ENCODE measurements around the gene CCDC60. TPM values are rescaled to one million over a fixed set of nuclear protein-coding genes. Genes with fewer than 3 reads are reported as not detected.

The CCDC60 gene
- total and polyA plus RNA-seq, 2 donors from 2014 or later, result not detected

DNA sequence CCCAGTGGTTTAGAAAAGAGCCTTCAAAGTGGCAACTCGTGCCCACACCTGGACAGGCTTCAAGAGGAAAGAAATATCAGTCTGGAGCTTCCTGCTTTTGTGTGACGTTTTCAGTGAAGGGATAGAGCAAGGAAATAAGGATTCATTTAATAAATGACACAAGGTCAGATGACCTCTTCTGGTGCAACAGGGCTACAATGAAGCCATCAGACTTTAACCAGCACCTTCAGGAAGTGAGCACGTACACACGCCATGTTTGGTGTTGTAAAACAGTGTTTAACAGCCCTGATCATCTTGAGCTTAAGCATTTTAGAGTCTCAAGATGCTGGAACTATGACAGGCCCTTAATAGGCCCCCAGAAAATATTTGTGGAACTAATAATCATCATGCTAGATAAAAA is 59.1 kb downstream of the CCDC60 start:
- no peak overlapping the region for H3K27ac ChIP-seq (ENCODE audit: low read depth in 2 of 2, low read length in 2 of 2)
- no peak overlapping the region for H3K4me3 ChIP-seq (ENCODE audit: low read length in 3 of 3)
- no peak overlapping the region for H3K9ac ChIP-seq (ENCODE audit: low read length in 3 of 3)
- intact Hi-C loops (cut with DNase I), result no loop called here
- FAIRE-seq (no peak), DNase-seq (no peak)
- no peaks in the 10 kb centered on the region for H3K9me3 ChIP-seq (ENCODE audit: control insufficient read depth in 2 of 3, insufficient read depth in 1 of 3, low read length in 3 of 3)
- H3K36me3 ChIP-seq (ENCODE audit: control insufficient read depth in 2 of 3, insufficient read depth in 3 of 3, low read length in 3 of 3), result no peaks in the 10 kb centered on the region
- H3K27me3 ChIP-seq (ENCODE audit: control insufficient read depth, insufficient read depth, low read length), result no peaks in the 10 kb centered on the region
- no peaks in the 10 kb centered on the region for H3K4me1 ChIP-seq (ENCODE audit: control insufficient read depth in 2 of 3, insufficient read depth in 2 of 3, low read depth in 1 of 3, low read length in 3 of 3)
- TF ChIP-seq, protein P1, sequence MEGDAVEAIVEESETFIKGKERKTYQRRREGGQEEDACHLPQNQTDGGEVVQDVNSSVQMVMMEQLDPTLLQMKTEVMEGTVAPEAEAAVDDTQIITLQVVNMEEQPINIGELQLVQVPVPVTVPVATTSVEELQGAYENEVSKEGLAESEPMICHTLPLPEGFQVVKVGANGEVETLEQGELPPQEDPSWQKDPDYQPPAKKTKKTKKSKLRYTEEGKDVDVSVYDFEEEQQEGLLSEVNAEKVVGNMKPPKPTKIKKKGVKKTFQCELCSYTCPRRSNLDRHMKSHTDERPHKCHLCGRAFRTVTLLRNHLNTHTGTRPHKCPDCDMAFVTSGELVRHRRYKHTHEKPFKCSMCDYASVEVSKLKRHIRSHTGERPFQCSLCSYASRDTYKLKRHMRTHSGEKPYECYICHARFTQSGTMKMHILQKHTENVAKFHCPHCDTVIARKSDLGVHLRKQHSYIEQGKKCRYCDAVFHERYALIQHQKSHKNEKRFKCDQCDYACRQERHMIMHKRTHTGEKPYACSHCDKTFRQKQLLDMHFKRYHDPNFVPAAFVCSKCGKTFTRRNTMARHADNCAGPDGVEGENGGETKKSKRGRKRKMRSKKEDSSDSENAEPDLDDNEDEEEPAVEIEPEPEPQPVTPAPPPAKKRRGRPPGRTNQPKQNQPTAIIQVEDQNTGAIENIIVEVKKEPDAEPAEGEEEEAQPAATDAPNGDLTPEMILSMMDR (IDR thresholded peaks at IDR 0.05; ENCODE audit: borderline replicate concordance, extremely low read depth, insufficient read depth), result no peak

DNA sequence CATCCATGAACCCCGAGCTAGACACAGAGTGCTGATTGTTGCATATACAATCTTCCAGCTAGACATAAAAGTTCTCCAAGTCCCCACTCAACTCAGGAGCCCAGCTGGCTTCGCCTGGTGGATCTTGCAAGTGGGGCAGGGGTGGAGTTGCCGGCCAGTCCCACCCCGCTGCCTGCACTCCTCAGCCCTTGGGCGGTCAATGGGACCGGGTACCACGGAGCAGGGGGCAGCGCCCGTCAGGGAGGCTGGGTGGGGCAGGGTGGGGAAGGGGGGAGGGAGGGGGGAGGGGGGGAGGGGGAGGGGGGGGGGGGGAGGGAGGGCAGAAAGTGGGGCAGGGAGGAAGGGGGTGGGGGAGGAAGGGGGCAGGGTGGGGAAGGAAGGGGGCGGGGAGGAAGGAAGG is 63.0 kb downstream of the CCDC60 start:
- FAIRE-seq, result no peak

DNA sequence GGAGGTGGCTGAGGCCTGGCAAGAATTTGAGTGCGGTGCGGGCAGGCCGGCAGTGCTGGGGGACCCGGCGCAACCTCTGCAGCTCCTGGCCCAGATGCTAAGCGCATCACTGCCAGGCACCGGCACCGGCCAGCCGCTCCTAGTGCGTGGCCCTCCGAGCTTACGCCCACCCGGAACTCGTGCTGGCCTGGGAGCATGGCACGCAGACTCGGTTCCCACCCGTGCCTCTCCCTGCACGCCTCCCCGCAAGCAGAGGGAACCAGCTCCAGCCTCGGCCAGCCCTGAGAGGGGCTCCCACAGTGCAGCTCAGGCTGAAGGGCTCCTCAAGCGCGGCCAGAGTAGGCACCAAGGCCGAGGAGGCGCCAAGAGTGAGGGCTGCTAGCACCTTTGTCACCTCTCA is 63.7 kb downstream of the CCDC60 start:
- FAIRE-seq, result no peak
- Histone ChIP-seq H3K27ac (ENCODE audit: low read depth in 2 of 2, low read length in 2 of 2) (no peak overlapping the region), H3K27me3 (ENCODE audit: control insufficient read depth, insufficient read depth, low read length) (no peaks in the 10 kb centered on the region), H3K4me3 (ENCODE audit: low read length in 3 of 3) (no peak overlapping the region), H3K9ac (ENCODE audit: low read length in 3 of 3) (no peak overlapping the region), H3K4me1 (ENCODE audit: control insufficient read depth in 2 of 3, insufficient read depth in 2 of 3, low read depth in 1 of 3, low read length in 3 of 3) (no peaks in the 10 kb centered on the region), H3K9me3 (ENCODE audit: control insufficient read depth in 2 of 3, insufficient read depth in 1 of 3, low read length in 3 of 3) (no peaks in the 10 kb centered on the region), H3K36me3 (ENCODE audit: control insufficient read depth in 2 of 3, insufficient read depth in 3 of 3, low read length in 3 of 3) (no peaks in the 10 kb centered on the region)
- DNase-seq, result peak in 1 of 5 donors; percentile 73
- TF ChIP-seq, protein P1 (IDR thresholded peaks at IDR 0.05; ENCODE audit: borderline replicate concordance, extremely low read depth, insufficient read depth), result no peak
- intact Hi-C loops (cut with DNase I), result no loop called here

More for the DNA sequence above, 63.0 kb downstream of the CCDC60 start:
- Histone ChIP-seq H3K9ac (ENCODE audit: low read length in 3 of 3) (no peak overlapping the region), H3K27ac (ENCODE audit: low read depth in 2 of 2, low read length in 2 of 2) (no peak overlapping the region), H3K4me3 (ENCODE audit: low read length in 3 of 3) (no peak overlapping the region), H3K9me3 (ENCODE audit: control insufficient read depth in 2 of 3, insufficient read depth in 1 of 3, low read length in 3 of 3) (no peaks in the 10 kb centered on the region), H3K4me1 (ENCODE audit: control insufficient read depth in 2 of 3, insufficient read depth in 2 of 3, low read depth in 1 of 3, low read length in 3 of 3) (no peaks in the 10 kb centered on the region), H3K36me3 (ENCODE audit: control insufficient read depth in 2 of 3, insufficient read depth in 3 of 3, low read length in 3 of 3) (no peaks in the 10 kb centered on the region), H3K27me3 (ENCODE audit: control insufficient read depth, insufficient read depth, low read length) (no peaks in the 10 kb centered on the region)
- DNase-seq, result no peak
- TF ChIP-seq, protein P1 (IDR thresholded peaks at IDR 0.05; ENCODE audit: borderline replicate concordance, extremely low read depth, insufficient read depth), result no peak
- intact Hi-C loops (cut with DNase I), result no loop called here

DNA sequence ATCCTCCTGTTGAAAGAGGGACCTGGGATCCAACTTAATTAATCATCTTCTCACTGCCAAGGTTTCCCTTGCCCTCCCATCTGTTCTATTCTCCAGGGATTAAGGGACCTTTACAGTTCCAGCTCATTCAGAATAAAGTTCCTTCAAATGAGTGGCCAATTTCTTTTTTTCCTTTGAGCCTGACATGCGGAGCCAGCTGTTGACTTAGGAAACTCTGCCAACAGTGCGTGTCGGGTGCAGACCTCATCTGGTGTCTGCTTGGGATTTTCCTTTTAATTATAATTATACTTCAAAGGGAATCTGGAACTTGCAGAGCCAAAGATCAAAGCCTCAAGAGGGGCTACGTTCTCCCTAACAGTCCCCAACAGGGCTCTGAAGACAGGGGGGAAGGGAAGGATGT is 64.8 kb downstream of the CCDC60 start:
- intact Hi-C loops (cut with DNase I), result no loop called here
- DNase-seq, result peak in 1 of 5 donors; percentile 30

More for the DNA sequence above, 64.8 kb downstream of the CCDC60 start:
- no peaks in the 10 kb centered on the region for H3K4me1 ChIP-seq (ENCODE audit: control insufficient read depth in 2 of 3, insufficient read depth in 2 of 3, low read depth in 1 of 3, low read length in 3 of 3)
- no peak overlapping the region for H3K27ac ChIP-seq (ENCODE audit: low read depth in 2 of 2, low read length in 2 of 2)
- H3K4me3 ChIP-seq (ENCODE audit: low read length in 3 of 3), result no peak overlapping the region
- no peaks in the 10 kb centered on the region for H3K36me3 ChIP-seq (ENCODE audit: control insufficient read depth in 2 of 3, insufficient read depth in 3 of 3, low read length in 3 of 3)
- H3K27me3 ChIP-seq (ENCODE audit: control insufficient read depth, insufficient read depth, low read length), result no peaks in the 10 kb centered on the region
- TF ChIP-seq, protein P1 (IDR thresholded peaks at IDR 0.05; ENCODE audit: borderline replicate concordance, extremely low read depth, insufficient read depth), result no peak
- no peak overlapping the region for H3K9ac ChIP-seq (ENCODE audit: low read length in 3 of 3)
- H3K9me3 ChIP-seq (ENCODE audit: control insufficient read depth in 2 of 3, insufficient read depth in 1 of 3, low read length in 3 of 3), result no peaks in the 10 kb centered on the region
- FAIRE-seq, result no peak

Measured in kidney (tissue), 14 donors.